Stimulated activated CD4-positive, alpha-beta T cell treated with anti-CD3 and anti-CD28 coated beads, TNF-alpha, amount 100 ng/mL, for 4 hours (primary cell): ENCODE data around the gene SIRT2.
"Not testable (repeated sequence)": the region's sequence is repeated elsewhere in the genome, so short reads cannot be mapped to it uniquely, and the experiment has no call there.

ENCODE experiments used
- DNase-seq, 3 experiments: peaks; one replicate each; pipeline ENCODE4 v3.0.0-alpha.2; 2020; ENCODE audit warnings: low read depth in 3 of 3

SIRT2 gene

GRCh38 chr19:38899447-38900201, at the start of gene SIRT2, which contains the start of gene NFKBIB:
Gene SIRT2, minus strand, starts transcription at chr19:38899618. Its CDS starts 97 bp downstream, at chr19:38899521.
Gene NFKBIB, plus strand, starts transcription at chr19:38899969. Its CDS starts 64 bp downstream, at chr19:38900033.
- DNase-seq = peak; percentile 91 to 99 (median 98)

- DNase-seq = no peak
Observed at GRCh38 chr19:38946229-38947010, 47.0 kb upstream of the SIRT2 start.

DNA sequence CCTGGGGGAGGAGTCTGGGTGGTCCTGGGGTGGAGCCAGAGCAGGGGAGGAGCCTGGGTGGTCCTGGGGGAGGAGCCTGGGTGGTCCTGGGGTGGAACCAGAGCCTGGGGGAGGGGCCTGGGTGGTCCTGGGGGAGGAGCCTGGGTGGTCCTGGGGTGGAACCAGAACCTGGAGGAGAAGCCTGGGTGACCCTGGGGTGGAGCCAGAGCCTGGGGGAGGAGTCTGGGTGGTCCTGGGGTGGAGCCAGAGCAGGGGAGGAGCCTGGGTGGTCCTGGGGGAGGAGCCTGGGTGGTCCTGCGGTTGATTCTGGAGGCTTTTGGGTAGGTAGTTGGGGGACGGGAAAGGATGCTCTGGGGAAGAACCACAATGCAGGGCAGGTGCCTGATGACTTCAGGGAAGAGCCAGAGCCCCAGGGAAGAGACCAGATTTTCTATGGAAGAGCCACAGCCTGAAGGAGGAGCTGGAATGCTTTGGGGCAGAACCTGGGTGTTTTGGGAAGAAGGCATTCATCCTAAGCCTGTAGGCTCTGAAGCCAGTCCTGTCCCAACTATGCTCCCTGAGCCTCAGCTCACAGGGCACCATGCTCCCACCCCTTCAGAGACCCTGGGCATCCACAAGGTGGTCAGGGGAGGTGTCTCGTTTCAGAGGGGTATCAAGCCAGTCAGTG, 46.3 kb upstream of the SIRT2 start:
- DNase-seq = no peak

GRCh38 chr19:38944981-38945506, 45.6 kb upstream of the SIRT2 start:
- DNase-seq = no peak

GRCh38 chr19:38942471-38943181, 43.2 kb upstream of the SIRT2 start:
- DNase-seq = no peak

DNA sequence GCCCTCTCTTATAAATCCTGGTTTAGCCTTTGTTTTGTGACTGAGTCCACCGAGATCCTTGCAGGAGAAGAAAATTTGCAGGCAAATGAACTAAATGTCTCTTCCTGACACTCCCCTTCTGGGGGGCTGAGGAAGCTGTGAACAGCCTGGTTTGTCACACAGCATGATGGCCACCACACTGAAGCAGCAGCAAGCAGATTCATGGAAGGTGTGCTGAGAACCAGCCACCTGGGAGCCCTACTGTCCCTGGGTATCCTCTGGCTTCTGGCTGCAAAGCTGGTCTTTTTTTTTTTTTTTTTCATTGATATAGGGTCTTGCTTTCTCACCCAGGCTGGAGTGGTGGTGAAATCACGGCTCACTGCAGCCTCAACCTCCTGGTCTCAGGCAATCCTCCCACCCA, 42.6 kb upstream of the SIRT2 start:
- no peak for DNase-seq

- not testable (repeated sequence) for DNase-seq
Observed at GRCh38 chr19:38941466-38941865, 42.0 kb upstream of the SIRT2 start.

DNA sequence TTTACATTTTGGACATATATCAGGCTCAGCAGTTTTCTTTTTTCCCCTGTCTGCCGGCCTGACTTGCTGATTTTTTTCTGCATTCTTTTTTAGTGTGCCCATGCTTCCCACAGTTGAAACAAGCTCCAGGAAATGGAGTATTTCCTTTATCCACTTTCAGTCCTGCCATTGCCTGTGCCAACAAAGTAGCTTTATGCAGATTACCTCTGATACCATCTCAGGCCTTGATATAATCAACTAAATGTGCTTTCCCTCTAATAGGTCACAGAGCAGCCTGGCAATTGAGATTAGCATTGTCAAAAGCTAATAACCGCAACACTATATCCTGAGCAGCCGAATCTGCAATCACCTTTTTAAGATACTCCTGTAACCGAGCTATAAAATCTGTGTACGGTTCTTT, 40.5 kb upstream of the SIRT2 start:
- DNase-seq = no peak

GRCh38 chr19:38933544-38933943, 34.1 kb upstream of the SIRT2 start:
- no peak for DNase-seq

DNA sequence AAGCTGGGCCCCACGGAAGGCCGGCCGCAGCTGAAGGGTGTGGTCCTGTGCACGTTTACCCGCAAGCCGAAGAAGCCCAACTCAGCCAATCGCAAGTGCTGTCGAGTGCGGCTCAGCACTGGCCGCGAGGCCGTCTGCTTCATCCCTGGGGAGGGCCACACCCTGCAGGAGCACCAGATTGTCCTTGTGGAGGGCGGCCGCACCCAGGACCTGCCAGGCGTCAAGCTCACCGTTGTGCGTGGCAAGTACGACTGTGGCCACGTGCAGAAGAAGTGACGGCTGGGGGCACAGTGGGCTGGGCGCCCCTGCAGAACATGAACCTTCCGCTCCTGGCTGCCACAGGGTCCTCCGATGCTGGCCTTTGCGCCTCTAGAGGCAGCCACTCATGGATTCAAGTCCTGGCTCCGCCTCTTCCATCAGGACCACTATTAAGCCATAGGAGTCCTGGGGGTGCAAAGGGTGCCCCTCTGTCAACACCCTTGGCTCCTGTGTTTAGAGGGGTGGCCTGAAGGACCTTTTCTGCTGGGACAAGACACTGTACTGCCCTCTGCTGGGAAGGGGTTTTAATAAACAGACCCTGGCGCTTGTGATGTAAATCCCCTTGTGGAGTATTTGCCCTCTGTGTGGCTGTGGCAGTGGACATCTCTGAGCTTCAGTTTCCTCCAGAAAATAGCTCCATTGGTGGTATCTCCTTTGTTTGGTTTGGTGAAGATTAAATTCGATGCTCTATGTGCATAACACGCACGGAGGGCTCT, 33.2 kb upstream of the SIRT2 start:
- DNase-seq = peak in 1 of 3 experiments; percentile 14

DNA sequence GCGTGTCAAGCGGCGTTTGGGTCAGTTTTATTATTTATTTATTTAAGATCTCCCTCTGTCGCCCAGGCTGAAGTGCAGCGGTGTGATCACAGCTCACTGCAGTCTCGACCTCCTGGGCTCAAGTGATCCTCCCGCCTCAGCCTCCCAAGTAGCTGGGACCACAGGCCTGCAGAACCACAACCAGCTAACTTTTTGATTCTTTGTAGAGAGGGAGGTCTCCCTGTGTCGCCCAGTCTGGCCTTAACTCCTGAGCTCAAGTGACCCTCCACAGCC, 32.0 kb upstream of the SIRT2 start:
- no peak for DNase-seq

DNA sequence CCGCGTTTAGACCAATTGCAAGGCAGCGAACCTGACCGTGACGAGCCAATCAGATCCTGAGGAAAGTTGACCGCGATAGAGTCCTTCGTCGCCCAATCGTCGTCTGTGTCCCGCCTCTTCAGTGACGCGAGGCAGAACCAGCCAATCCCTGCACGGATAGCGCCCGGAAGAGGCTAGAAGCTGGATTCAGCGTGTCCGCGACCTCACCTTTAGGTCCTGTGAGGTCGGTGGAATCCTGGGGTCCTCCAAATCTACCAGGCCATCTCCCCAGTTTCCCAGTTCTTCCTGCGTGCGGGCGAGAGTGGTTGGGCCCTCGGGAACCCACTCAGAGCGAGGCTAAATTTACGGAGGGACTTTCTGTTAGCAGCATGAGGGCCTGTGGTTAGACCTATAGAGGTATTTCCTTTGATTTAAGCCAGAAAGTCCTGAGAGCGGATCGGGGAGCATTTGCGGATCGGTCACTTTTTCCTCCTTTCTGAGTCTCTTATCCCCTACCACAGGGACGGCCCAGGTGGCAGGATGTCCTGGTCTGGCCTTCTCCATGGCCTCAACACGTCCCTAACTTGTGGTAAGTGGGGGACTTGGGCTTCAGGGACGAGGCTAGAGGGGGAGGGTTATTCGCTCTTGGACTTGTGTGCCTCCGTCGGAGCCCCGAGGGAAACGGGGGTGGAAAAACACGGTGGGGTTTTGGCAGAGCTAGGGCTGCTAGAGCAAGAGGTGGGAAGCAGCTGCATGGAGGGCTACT, 31.5 kb upstream of the SIRT2 start, which contains the start of gene MRPS12:
TSS of gene MRPS12 (plus strand) at position 169 of the 745 bp plus-strand sequence. CDS start at position 520, 351 bp downstream.
- DNase-seq = peak in 2 of 3 experiments; percentile 97

DNA sequence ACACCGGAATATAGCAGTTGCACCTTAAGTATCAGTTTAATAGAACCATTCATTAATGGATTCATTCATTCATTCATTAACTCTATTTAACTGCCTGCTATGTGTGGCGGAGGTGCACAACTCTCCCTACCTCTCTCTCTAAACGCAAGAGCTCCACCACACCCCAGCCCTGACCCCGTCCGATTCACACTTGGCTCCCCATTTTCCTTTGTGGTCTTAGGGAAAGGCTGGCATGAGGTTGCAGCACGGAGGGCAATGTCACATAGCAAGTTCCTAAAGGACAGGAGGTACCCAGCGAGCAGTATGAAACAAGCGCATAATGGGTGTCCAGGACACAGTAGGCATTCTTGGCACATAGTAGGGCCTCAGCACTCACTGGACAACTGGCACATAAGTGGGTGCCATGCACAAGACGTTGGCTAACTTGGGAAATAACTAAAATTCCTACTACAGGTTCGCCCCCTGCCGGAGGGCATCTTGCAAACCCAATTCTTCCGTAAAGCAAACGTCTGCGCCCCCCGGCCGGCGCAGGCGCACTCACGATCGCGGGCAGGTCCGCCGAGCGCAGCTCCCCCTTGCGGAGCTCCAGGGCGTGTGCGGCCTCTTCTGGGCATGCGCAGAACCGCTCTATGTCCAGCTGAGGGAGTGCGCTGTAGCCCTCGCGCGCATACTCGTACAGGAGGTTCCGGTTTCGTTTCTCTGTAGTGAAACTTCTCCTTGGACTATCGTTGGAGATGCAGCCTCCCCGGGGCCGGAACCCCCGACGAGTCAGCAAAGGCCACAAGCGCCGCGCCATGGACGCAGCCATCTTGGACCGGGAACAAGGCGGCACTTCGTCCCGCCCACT, 30.7 kb upstream of the SIRT2 start, which contains the start of gene SARS2:
TSS of gene SARS2 (minus strand) at position 835 of the 847 bp plus-strand sequence. CDS start at position 808, 27 bp downstream.
- DNase-seq = peak in 2 of 3 experiments; percentile 85 to 94

DNA sequence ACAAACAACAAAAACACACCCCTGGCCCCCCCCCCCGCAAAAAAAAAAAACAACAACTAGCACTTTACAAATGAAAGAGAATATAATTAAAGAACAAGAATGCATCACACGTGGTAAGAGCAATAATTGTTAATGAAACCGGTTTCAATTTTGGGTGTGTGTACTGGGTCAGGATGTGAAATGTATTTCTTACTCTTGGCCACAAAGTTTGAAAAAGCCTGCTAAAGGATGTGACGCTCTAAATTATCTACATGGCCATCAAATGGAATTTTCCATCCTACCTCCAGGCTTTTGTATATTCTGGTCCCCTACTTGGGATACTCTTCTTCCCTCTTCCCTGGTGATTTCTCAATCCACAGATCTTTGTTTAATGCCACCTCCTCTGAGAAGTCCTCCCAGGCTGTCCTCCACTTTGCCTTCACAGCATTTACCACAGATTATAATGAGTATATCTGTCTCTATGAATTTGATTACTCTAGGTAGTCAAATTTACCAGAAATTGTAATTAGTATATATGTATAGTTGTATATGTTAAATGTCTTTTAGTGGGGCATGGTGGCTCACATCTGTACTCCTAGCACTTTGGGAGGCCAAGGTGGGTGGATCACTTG, 29.1 kb upstream of the SIRT2 start:
- DNase-seq = no peak

GRCh38 chr19:38924388-38924787, 25.0 kb upstream of the SIRT2 start:
- no peak for DNase-seq

DNA sequence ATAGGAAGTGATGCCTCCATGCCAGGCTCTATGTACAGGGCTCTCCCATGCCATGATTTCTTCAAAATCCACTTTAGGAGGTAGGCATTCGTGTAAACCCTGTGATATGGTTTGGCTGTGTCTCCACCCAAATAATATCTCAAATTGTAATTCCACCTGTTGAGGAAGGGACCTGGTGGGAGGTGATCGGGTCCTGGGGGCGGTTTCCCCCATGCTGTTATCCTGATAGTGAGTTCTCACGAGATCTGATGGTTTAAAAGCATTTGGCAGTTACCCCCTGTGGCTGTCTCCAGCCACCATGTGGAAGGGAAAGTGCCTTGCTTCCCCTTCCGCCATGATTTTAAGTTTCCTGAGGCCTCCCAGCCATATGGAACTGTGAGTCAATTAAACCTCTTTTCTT, 23.1 kb upstream of the SIRT2 start:
- no peak for DNase-seq

DNA sequence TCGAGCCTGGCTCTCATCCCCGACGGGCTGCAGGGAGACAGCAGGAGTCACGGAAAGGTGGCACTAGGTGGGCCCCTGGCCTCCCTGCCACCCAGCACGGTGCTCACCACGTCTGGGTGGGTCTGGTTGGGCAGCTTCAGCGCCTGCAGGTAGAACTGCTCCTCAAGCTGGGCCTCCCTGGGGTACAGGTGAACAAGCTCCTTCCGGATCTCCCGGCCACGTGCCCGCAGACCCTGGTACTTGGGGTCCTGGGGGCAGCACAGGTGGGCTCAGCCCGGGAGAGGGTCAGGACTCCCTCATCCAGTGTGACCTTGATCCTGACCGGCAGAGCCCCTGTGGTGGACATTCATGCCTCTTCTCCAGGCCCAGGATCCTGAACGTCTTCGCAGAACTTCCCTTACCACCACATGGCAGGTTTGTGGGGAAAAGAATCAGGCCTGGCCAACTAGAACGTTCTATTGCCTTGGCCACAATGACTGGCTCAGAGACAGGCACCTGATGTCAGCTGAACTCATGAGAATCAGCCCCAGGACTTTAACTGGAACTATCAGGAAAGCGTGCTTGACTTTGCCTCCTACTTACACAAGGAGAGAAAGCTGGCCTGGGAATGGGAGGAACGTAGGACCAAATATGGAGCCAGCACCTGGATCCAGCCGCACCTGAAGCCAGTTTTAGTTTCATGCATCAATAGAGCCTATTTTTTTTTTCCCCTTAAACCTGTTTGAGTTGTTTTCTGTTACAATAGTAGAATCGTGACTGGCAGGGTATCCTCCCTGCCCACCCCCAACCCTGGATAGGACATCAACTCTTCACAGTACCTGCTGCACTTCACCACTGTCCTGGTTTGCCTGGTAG, 22.2 kb upstream of the SIRT2 start:
- DNase-seq = no peak
